Measurements from ENCODE around the gene ALOX12B. TPM values are rescaled to one million over a fixed set of nuclear protein-coding genes. Genes with fewer than 3 reads are reported as not detected.

Gene ALOX12B
- total RNA-seq, 1 donor from 2014 or later, result 0.08 TPM

DNA sequence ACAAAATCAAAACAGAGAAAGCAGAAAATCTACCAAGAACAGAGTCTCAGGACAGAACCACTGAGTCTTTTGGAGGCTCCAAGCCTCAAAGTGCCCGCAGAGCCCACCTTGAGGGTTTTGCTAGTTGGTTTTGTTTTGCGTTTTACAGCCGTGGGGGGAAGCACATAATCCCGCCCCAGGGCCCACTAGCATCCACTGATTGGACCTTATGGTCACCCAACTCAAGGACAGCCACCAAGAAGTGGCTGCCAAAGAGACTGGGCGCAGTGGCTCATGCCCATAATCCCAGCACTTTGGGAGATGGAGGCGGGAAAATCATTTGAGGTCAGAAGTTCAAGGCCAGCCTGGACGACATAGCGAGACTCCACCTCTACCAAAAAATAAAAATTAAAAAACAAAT lies 38.8 kb downstream of the ALOX12B start:
- no peak overlapping the region for H3K4me3 ChIP-seq (ENCODE audit: low read depth, low read length)
- TF ChIP-seq, protein P1, sequence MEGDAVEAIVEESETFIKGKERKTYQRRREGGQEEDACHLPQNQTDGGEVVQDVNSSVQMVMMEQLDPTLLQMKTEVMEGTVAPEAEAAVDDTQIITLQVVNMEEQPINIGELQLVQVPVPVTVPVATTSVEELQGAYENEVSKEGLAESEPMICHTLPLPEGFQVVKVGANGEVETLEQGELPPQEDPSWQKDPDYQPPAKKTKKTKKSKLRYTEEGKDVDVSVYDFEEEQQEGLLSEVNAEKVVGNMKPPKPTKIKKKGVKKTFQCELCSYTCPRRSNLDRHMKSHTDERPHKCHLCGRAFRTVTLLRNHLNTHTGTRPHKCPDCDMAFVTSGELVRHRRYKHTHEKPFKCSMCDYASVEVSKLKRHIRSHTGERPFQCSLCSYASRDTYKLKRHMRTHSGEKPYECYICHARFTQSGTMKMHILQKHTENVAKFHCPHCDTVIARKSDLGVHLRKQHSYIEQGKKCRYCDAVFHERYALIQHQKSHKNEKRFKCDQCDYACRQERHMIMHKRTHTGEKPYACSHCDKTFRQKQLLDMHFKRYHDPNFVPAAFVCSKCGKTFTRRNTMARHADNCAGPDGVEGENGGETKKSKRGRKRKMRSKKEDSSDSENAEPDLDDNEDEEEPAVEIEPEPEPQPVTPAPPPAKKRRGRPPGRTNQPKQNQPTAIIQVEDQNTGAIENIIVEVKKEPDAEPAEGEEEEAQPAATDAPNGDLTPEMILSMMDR (IDR thresholded peaks at IDR 0.05; ENCODE audit: insufficient read depth, low read length, poor library complexity, severe bottlenecking), result no peak
- H3K36me3 ChIP-seq (ENCODE audit: control insufficient read depth, insufficient read depth, low read length), result no peaks in the 10 kb centered on the region
- DNase-seq (ENCODE audit: low read depth), result no peak
- peaks cover 21% of the 10 kb centered on the region for H3K27me3 ChIP-seq (ENCODE audit: control insufficient read depth, insufficient read depth, low read length)

DNA sequence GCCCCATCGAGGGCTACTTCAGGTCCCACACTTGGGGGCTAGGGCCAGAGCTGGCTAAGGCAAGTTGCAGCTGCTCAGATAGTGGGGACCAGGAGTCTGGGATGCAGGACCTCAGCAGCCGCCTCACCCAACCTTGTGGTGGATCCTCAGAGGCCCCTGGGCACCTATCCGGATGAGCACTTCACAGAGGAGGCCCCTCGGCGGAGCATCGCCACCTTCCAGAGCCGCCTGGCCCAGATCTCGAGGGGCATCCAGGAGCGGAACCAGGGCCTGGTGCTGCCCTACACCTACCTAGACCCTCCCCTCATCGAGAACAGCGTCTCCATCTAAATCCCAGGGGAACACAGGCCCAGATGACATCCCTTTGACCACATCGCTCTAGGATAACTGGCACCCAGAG lies 39.3 kb downstream of the ALOX12B start:
- no peak for DNase-seq (ENCODE audit: low read depth)
- TF ChIP-seq, protein P1 (IDR thresholded peaks at IDR 0.05; ENCODE audit: insufficient read depth, low read length, poor library complexity, severe bottlenecking), result no peak
- H3K36me3 ChIP-seq (ENCODE audit: control insufficient read depth, insufficient read depth, low read length), result no peaks in the 10 kb centered on the region
- peaks cover 21% of the 10 kb centered on the region for H3K27me3 ChIP-seq (ENCODE audit: control insufficient read depth, insufficient read depth, low read length)
- H3K4me3 ChIP-seq (ENCODE audit: low read depth, low read length), result no peak overlapping the region

DNA sequence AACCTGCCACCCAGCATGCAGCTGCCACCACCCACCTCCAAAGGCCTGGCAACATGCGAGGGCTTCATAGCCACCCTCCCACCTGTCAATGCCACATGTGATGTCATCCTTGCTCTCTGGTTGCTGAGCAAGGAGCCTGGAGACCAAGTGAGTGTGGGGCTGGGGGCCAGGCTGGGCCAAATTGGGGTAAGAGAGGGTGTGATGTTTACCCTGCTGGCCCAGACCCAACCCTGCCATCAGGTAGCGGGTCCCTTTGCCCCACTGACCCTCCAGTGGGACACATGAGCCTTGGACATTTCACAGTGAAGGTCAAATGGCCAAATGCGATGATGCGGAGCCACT lies 39.8 kb downstream of the ALOX12B start:
- no peak for DNase-seq (ENCODE audit: low read depth)
- peaks cover 21% of the 10 kb centered on the region for H3K27me3 ChIP-seq (ENCODE audit: control insufficient read depth, insufficient read depth, low read length)
- TF ChIP-seq, protein P1 (IDR thresholded peaks at IDR 0.05; ENCODE audit: insufficient read depth, low read length, poor library complexity, severe bottlenecking), result no peak
- no peak overlapping the region for H3K4me3 ChIP-seq (ENCODE audit: low read depth, low read length)
- H3K36me3 ChIP-seq (ENCODE audit: control insufficient read depth, insufficient read depth, low read length), result no peaks in the 10 kb centered on the region

DNA sequence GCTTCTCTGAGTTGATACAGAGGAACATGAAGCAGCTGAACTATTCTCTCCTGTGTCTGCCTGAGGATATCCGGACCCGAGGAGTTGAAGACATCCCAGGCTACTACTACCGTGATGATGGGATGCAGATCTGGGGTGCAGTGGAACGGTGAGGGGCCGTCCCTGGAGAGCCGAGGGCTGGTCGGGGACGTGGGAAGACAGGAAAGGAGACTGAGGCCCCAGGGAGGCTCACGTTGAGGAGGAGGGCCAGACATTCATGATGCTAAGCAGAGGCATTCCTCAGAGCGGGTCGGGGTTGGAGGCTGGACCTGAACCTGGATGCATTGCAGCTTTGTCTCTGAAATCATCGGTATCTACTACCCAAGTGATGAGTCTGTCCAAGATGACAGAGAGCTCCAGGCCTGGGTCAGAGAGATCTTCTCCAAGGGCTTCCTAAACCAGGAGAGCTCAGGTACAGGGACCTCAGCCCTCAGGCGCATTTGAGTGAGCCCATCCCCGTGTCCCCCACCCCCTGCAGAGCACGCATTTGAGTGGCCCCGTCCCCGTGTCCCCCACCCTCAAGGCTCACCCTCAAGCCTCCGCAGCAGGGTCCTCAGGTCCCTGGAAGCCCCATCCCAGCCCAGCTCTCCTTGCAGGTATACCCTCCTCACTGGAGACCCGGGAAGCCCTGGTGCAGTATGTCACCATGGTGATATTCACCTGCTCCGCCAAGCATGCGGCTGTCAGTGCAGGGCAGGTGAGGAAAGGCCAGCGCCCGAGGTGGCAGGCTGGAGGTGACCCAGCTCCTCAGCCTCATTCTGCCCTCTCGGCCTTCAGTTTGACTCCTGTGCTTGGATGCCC lies 40.4 kb downstream of the ALOX12B start:
- TF ChIP-seq, protein P1 (IDR thresholded peaks at IDR 0.05; ENCODE audit: insufficient read depth, low read length, poor library complexity, severe bottlenecking), result no peak
- Histone ChIP-seq H3K36me3 (ENCODE audit: control insufficient read depth, insufficient read depth, low read length) (no peaks in the 10 kb centered on the region), H3K27me3 (ENCODE audit: control insufficient read depth, insufficient read depth, low read length) (peaks cover 21% of the 10 kb centered on the region), H3K4me3 (ENCODE audit: low read depth, low read length) (no peak overlapping the region)
- no peak for DNase-seq (ENCODE audit: low read depth)

DNA sequence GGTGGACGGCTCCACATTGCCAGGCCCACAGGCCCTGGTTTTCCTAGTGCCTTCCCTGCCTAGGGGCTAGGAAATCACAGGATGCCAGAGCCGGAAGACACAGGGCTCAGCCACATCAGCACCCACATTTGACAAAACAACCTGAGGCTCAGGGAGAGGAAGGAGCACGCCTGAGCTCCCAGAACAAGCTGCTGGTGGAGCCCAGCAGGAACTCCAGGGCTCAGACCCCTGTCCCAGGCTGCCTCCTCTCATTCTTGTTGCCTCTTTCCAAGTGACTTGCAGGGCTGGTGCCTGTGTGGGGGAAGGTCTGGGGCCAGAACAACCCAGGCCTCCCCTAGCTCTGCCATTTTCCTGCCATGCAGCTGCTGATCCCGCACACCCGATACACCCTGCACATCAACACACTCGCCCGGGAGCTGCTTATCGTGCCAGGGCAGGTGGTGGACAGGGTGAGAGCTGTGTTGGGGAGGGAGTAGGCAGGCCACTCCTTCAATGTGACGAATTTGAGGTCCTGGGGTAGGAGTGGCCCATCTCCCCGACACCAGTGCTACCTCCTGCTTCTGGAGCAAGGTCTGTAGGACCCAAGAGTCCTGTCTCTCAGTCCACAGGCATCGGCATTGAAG lies 41.1 kb downstream of the ALOX12B start:
- Histone ChIP-seq H3K27me3 (ENCODE audit: control insufficient read depth, insufficient read depth, low read length) (peaks cover 21% of the 10 kb centered on the region), H3K4me3 (ENCODE audit: low read depth, low read length) (no peak overlapping the region), H3K36me3 (ENCODE audit: control insufficient read depth, insufficient read depth, low read length) (no peaks in the 10 kb centered on the region)
- TF ChIP-seq, protein P1 (IDR thresholded peaks at IDR 0.05; ENCODE audit: insufficient read depth, low read length, poor library complexity, severe bottlenecking), result no peak
- DNase-seq (ENCODE audit: low read depth), result no peak
